Suprapubic skin (tissue), 4 donors: ENCODE data around the gene RNF19B.

Experiments
- EP300 ChIP-seq: sonication (generic); formaldehyde crosslinking; IDR thresholded peaks from one replicate; pipeline ENCODE4 v1.6.1; 2017; ENCODE audit warnings: antibody characterized with exemption
- POLR2A ChIP-seq, 2 donors: fragments of 450-650 bp; IDR thresholded peaks; one replicate each; pipeline ENCODE4 v1.6.1; 2017; ENCODE audit warnings: antibody characterized with exemption in 2 of 2, mild to moderate bottlenecking in 2 of 2, moderate library complexity in 2 of 2
- POLR2AphosphoS5 ChIP-seq, 3 donors: sonication (generic); formaldehyde crosslinking; IDR thresholded peaks; one replicate each; pipeline ENCODE4 v1.6.1; 2017; ENCODE audit warnings: antibody characterized with exemption in 3 of 3
- TF ChIP-seq, protein P1 (sequence below), 2 donors: fragments of 200-600 bp in 1 of 2; fragments of 450-650 bp in 1 of 2; sonication (generic) in 1 of 2; IDR thresholded peaks; one replicate each; pipeline ENCODE4 v1.5.1; 2016 to 2019; ENCODE audit warnings: antibody characterized with exemption in 2 of 2, mild to moderate bottlenecking in 1 of 2, moderate library complexity in 1 of 2

GRCh38 chr1:32966900-32967299, 2.3 kb upstream of the RNF19B start:
- TF ChIP-seq, protein P1, sequence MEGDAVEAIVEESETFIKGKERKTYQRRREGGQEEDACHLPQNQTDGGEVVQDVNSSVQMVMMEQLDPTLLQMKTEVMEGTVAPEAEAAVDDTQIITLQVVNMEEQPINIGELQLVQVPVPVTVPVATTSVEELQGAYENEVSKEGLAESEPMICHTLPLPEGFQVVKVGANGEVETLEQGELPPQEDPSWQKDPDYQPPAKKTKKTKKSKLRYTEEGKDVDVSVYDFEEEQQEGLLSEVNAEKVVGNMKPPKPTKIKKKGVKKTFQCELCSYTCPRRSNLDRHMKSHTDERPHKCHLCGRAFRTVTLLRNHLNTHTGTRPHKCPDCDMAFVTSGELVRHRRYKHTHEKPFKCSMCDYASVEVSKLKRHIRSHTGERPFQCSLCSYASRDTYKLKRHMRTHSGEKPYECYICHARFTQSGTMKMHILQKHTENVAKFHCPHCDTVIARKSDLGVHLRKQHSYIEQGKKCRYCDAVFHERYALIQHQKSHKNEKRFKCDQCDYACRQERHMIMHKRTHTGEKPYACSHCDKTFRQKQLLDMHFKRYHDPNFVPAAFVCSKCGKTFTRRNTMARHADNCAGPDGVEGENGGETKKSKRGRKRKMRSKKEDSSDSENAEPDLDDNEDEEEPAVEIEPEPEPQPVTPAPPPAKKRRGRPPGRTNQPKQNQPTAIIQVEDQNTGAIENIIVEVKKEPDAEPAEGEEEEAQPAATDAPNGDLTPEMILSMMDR (IDR thresholded peaks at IDR 0.05) = no peak
- TF ChIP-seq POLR2AphosphoS5 (IDR thresholded peaks at IDR 0.05) (no peak), POLR2A (IDR thresholded peaks at IDR 0.05) (no peak), EP300 (no peak)
